NCI-H2171 treated with DMSO at 0.1 percent for 48 hours (cell line): Measurements from ENCODE around the gene AUTS2.
A peak's percentile ranks its signal among the peaks of the same experiment; 100 is the strongest.

Experiments used
- DNase-seq: peaks from one replicate; lab custom pipeline; 2025; lab: John Stamatoyannopoulos, UW

The AUTS2 gene

GRCh38 chr7:70597066-70597465, 998.8 kb downstream of the AUTS2 start:
- no peak for DNase-seq

- peak; percentile 64 for DNase-seq
Measured at GRCh38 chr7:70598976-70599375, 1000.7 kb downstream of the AUTS2 start.

GRCh38 chr7:70599446-70600190, 1001.3 kb downstream of the AUTS2 start:
- no peak for DNase-seq

- DNase-seq: no peak
Measured at GRCh38 chr7:70600993-70601392, 1002.7 kb downstream of the AUTS2 start.

GRCh38 chr7:70602117-70602516, 1003.8 kb downstream of the AUTS2 start:
- DNase-seq: no peak

DNA sequence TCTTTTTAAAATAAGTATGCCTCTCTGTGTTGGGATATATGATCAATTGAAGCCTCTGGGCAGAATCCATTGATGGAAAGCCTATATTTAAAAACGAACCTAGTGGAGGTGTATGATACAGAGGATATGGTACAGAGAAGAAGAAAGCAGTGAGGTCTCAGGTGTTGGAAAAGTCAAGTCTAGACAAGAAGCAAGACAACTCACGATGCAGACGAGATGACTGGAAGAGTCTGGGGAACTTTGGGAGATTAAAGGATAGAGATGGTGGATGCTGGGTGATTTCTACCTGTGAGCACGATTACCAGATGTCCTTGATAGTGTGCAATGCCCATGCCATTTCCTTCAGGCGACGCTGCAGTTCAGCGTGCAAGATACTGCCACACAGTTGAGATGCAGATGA, 1009.0 kb downstream of the AUTS2 start:
- DNase-seq: no peak

- DNase-seq: no peak
Measured at GRCh38 chr7:70607759-70608158, 1009.5 kb downstream of the AUTS2 start.

GRCh38 chr7:70608229-70608628, 1010.0 kb downstream of the AUTS2 start:
- DNase-seq: no peak

- DNase-seq: no peak
Measured at GRCh38 chr7:70612811-70613210, 1014.5 kb downstream of the AUTS2 start.

DNA sequence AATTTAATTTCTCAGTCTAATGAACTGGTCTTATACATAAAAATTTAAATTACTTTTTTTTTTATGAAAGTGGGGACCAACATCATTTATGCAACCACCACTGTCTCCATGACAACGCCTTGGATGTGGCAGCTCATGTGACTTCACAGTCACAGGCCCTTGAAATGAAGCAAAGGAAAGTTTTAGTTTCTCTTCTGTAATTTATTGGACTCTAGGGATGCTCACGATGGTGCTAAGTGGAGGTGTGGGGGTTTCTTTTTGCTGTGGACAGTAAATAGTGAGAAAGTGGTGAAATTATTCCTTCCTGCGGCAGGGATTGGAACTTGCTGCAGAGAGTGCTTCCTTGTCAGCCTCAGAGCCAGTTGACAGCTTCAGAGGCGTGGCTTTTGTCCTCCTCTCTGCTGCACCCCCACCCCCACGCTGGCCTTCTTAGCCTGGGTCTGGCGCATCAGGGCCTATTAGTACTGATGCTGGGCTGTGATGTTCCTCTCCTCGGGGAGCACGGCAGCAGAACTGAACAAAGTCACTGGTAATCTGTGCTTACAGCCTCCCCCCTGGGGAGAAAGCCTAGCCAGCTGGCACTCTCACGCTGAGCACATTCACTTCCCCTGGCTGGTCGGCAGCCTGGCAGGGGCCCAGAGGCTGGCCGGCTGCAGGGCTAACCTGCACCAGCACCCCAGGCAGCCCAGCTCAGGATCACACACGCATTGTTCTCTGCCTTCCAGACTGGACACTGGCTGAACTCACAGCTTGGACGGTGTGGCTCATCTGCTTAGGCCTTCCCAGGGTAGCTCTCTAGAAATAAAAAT, 1016.2 kb downstream of the AUTS2 start:
- DNase-seq: peak; percentile 98

DNA sequence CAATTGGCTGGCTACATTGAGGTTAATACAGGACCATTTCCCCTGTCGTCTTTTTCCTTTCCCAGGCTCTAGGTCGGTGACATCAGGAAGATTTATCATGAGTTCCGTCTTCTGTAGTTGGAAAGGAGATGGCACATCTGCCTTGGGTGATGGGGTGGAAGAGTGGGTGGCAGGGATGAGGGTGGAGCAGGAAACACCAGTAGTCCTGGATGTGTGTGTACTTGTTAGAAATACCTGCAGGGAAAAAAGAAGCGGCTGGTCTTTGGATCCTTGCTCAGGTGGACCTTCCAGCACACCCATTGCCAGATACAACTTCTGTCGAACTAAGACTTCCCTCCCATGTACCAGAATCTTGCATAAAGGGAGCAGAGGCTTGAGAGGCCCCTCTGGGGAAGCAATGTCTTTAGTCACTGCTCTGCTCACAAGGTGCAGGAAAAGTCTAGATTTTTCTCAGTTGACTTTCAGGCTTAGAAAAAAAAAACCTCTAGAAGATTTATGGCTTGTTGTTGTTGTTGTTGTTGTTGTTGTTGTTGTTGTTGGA, 1016.9 kb downstream of the AUTS2 start:
- DNase-seq: no peak

GRCh38 chr7:70616211-70616610, 1017.9 kb downstream of the AUTS2 start:
- no peak for DNase-seq

- DNase-seq: no peak
Measured at GRCh38 chr7:70616821-70617220, 1018.5 kb downstream of the AUTS2 start.

DNA sequence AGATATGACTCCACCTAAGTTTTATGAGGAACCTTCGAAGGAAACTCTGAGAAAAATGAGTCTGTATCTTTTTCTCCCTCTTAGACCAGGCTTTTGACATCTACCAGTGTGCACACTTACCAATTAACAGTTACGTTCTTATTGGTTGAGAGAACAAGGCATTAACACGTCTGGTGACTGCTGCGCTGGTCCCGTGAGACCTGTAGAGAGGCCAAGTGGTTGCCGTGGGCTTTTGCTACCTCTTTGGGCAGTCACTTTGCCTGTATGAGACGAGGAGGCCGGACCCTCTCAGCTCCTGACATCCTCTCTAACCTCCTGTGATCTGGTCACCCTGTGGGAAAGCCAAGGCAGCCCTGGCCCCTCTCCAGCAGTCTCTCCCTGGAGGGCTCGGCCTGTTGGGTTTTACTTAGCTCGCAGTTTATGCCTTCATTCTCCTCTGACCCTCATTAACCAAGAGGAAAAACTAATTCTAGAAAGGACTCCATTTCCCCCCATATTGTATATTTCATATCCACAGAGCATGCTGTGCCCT, 1019.8 kb downstream of the AUTS2 start:
- DNase-seq: no peak

- peak; percentile 34 for DNase-seq
Measured at GRCh38 chr7:70619130-70619529, 1020.9 kb downstream of the AUTS2 start.

GRCh38 chr7:70619659-70620058, 1021.4 kb downstream of the AUTS2 start:
- DNase-seq: no peak

DNA sequence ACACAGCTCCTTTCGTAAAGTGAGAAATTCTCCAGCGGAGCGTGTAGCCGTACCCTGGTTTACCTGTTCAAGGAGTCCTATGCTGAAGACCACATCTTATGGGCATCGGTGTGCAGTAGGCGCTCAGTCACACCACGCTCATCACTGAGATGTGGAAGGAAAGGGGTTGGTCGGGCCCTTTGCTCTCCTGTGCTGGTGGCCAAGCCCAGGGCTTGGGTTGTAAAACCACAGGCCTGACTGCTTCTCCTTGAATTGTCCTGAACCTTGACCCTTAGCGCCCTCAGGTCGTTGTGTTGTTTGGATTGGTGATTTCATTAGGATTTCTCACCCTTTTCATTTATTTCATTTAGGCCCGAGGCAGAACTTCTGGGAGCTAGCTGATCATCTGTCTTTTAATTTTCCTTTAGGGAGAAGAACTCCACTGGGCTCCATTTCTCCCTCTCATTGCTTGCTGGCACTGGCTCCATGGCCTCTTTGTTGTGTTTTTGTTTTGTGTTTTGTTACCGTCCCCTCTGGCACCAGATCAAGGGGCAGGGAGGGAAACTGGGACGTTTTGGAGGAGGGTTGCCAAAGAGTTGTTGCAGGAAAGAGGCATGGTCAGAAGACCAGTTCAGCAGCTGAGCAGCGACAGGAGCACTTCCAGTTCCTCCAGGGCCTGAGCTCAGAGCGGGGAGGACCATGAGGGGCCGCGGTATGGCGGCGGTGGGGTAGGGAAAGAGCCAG, 1022.2 kb downstream of the AUTS2 start:
- DNase-seq: no peak

- no peak for DNase-seq
Measured at GRCh38 chr7:70621954-70622600, 1023.8 kb downstream of the AUTS2 start.

DNA sequence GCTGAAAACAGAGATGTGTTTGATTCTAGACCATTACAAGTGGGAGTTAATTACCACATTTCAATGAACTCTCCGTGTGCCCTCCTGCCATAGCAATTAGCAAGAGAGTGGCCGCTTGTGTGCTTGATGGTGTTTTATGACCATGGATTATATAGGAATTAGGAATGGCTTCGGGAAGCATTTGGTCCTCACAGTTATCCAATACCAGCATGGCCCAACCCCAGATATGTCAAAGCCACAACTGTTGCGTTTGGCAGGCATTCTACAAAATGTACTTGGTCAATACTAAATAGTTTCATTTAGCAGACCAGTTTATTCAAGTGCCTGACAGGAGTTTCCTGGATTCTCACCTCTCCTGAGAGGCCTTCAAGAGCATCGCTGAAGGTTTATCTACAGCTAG, 1024.7 kb downstream of the AUTS2 start:
- DNase-seq: no peak

- DNase-seq: peak; percentile 75
Measured at GRCh38 chr7:70624500-70625103, 1026.3 kb downstream of the AUTS2 start.

- DNase-seq: no peak
Measured at GRCh38 chr7:70627461-70627860, 1029.2 kb downstream of the AUTS2 start.
